HG02852 (cell line): ENCODE results near the gene USP20.
"Not testable (repeated sequence)": the region's sequence is repeated elsewhere in the genome, so short reads cannot be mapped to it uniquely, and the experiment has no call there.

Experiments
- ATAC-seq: cut with Tn5 transposase; IDR thresholded peaks from one replicate; pipeline ENCODE4 v1.9.1; 2021; ENCODE audit warnings: mild to moderate bottlenecking, moderate library complexity; ENCODE audit not compliant: unreplicated experiment

Gene USP20

GRCh38 chr9:129887334-129888292 lies 52.4 kb downstream of the USP20 start:
- ATAC-seq, result no peak

GRCh38 chr9:129888293-129889121 lies 53.2 kb downstream of the USP20 start:
- peak; percentile 54 for ATAC-seq

DNA sequence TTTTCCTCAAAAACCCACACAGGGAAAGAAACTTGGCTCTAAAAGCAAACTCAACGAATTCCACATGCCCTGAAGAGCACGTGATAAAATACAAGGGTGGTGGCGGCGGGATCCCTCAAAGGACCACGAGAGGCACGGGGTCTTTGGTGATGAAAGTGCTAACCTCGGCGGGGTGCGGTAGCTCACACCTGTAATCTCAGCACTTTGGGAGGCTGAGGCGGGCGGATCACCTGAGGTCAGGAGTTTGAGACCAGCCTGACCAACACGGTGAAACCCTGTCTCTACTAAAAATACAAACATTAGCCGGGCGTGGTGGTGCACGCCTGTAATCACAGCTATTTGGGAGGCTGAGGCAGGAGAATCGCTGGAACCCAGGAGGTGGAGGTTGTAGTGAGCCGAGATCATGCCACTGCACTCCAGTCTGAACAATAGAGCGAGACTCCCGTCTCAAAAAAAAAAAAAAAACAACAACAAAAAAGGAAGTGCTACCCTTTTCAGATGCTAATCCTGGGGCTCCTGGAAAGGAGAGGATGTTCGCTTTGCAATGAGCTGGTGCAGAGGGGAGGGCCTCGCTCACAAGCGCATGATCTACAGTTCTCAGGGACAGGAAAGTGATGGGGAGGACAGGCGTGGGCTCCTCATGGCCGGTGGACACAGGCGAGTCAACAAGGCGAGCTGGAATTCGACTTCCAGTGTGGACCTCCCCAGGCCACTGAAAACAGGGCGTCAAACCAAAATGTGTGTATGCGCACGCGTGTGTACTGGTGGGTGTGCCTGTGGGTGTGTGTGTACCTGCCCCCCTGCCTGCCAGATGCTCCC lies 54.1 kb downstream of the USP20 start:
- no peak for ATAC-seq

- no peak for ATAC-seq
Measured at GRCh38 chr9:129889941-129890717, 54.9 kb downstream of the USP20 start.

GRCh38 chr9:129890718-129891299 lies 55.6 kb downstream of the USP20 start:
- ATAC-seq, result not testable (repeated sequence)

- ATAC-seq, result no peak
Measured at GRCh38 chr9:129891569-129891968, 56.3 kb downstream of the USP20 start.

- no peak for ATAC-seq
Measured at GRCh38 chr9:129894120-129894823, 59.0 kb downstream of the USP20 start.

GRCh38 chr9:129895376-129896268 lies 60.4 kb downstream of the USP20 start:
- no peak for ATAC-seq

GRCh38 chr9:129897263-129897662 lies 62.0 kb downstream of the USP20 start:
- no peak for ATAC-seq

DNA sequence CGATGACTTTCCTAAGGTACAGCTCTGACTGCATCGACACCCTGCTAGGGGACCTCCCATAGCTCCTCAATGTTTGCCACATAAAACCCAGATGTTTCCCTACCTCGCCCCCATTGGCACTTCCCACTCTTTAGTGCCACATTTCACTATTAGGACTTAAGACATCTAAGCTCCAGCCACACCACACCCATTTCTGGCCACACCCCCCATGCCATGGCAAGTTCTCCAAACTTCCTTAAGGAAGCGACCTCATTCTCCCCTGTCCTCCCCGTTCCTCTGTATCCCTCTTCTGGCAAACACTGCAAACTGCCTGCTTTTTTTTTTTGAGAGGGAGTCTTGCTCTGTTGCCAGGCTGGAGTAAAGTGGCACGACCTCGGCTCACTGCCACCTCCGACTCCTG lies 62.9 kb downstream of the USP20 start:
- no peak for ATAC-seq

DNA sequence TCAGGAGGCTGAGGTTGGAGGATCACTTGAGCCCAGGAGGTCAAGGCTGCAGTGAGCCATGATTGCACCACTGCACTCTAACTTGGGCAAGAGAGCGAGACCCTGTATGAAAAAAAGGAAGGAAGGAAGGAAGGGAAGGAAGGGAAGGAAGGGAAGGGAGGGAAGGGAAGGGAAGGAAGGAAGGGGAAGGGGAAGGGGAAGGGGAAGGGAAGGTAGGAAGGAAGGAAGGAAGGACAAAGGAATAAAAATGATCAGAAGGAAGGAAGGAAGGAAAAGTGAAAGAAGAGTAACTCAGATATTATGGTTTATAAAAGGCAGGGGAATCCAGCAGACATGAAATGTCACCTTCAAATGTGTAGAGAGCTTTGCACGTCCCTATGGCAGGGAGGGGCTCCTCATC lies 64.4 kb downstream of the USP20 start:
- ATAC-seq, result no peak

GRCh38 chr9:129900263-129901027 lies 65.2 kb downstream of the USP20 start:
- peak; percentile 79 for ATAC-seq

- no peak for ATAC-seq
Measured at GRCh38 chr9:129901993-129902739, 66.9 kb downstream of the USP20 start.

DNA sequence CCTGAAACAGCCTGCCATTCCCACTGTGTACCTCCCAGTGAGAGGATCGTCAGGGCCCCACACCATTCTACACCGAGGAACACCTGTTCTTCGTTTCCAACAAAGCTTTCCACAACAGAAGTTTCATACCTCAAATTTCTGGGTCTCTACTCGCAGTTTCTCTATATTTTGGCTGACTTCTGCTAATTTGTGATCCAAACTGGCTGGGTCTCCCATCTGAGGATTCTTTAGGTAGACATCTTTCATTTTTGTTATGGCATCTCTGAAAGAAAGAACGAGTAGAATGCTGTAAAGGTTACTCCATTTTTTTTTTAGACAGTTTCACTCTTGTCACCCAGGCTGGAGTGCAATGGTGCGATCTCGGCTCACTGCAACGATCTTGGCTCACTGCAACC lies 67.5 kb downstream of the USP20 start:
- no peak for ATAC-seq

GRCh38 chr9:129904734-129905133 lies 69.5 kb downstream of the USP20 start:
- ATAC-seq, result no peak

DNA sequence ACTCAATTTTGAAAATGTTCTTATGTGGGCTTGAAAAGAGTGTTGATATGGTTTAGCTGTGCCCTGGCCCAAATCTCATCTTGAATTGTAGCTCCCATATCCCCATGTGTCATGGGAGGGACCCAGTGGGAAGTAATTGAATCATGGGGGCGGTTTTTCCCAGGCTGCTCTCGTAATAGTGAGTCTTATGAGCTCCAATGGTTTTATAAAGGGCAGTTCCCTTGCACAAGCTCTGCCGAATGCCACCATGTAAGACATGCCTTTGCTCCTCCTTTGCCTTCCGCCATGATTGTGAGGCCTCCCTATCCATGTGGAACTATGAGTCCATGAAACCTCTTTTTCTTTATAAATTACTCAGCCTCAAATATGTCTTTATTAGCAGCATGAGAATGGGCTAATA lies 71.0 kb downstream of the USP20 start:
- no peak for ATAC-seq

GRCh38 chr9:129907201-129907600 lies 71.9 kb downstream of the USP20 start:
- no peak for ATAC-seq
